A549 (cell line): Measurements from ENCODE around the gene CIB4. TPM values are rescaled to one million over a fixed set of nuclear protein-coding genes. Genes with fewer than 3 reads are reported as not detected.

Experiments
- ATAC-seq, 2 experiments: fragments of 200-7000 bp in 1 of 2; fragments of >200 bp in 1 of 2; cut with Nextera tagmentation in 1 of 2; cut with Tn5 transposase in 1 of 2; 3 replicates each; pipeline versions ENCODE4 v1.8.0 to v1.9.1; 2018 to 2020; ENCODE audit warnings: mild to moderate bottlenecking in 1 of 2, moderate library complexity in 1 of 2
- CTCF ChIA-PET: fragments of 300-600 bp; sonication (Branson Sonifier 250); formaldehyde crosslinking; extraction: SDS; loops from one replicate; lab custom pipeline; 2021; ENCODE audit warnings: antibody characterized with exemption, inconsistent platforms; lab: Yijun Ruan, JAX
- POLR2A ChIA-PET: fragments of 350-600 bp; formaldehyde crosslinking; extraction: SDS; loops from one replicate; lab custom pipeline; 2021; ENCODE audit warnings: antibody characterized with exemption, inconsistent platforms; lab: Yijun Ruan, JAX
- DNase-seq, 2 experiments: peaks; one replicate each; pipeline versions ENCODE4 v3.0.0 to v3.0.0-alpha.2; 2011 to 2016; ENCODE audit warnings: low read depth in 1 of 2, low spot score in 1 of 2
- FAIRE-seq: peaks from 2 replicates; lab custom pipeline; 2011; peaks lifted over from hg19 to GRCh38; lab: Jason Lieb, UNC
- H3K27ac ChIP-seq, 2 experiments: fragments of >200 bp; sonication (Bioruptor Twin); formaldehyde crosslinking; 3 replicates each; pipeline ENCODE4 v1.5.1; 2016 to 2017
- H3K4me1 ChIP-seq: fragments of >200 bp; sonication (Bioruptor Twin); formaldehyde crosslinking; 3 replicates; pipeline ENCODE4 v1.6.1; 2016
- H3K4me2 ChIP-seq: fragments of >200 bp; sonication (Bioruptor Twin); formaldehyde crosslinking; 3 replicates; pipeline ENCODE4 v1.6.1; 2016
- H3K4me3 ChIP-seq: fragments of >200 bp; sonication (Bioruptor Twin); formaldehyde crosslinking; 3 replicates; pipeline ENCODE4 v1.5.1; 2016
- H3K9me3 ChIP-seq: fragments of >200 bp; sonication (Bioruptor Twin); formaldehyde crosslinking; 3 replicates; pipeline ENCODE4 v1.6.1; 2016
- ATOH8 ChIP-seq: fragments of 250-450 bp; sonication (Bioruptor Pico); IDR thresholded peaks from 2 replicates; pipeline ENCODE4 v1.5.0; 2020; ENCODE audit warnings: low read depth, mild to moderate bottlenecking, moderate library complexity
- CBX8 ChIP-seq: fragments of 200-600 bp; sonication (generic); IDR thresholded peaks from 2 replicates; pipeline ENCODE4 v1.6.1; 2016
- EHF ChIP-seq: fragments of 250-450 bp; sonication (Bioruptor Pico); IDR thresholded peaks from 2 replicates; pipeline ENCODE4 v1.5.0; 2020; ENCODE audit warnings: mild to moderate bottlenecking
- EHMT2 ChIP-seq: fragments of 200-600 bp; sonication (generic); IDR thresholded peaks from 2 replicates; pipeline ENCODE4 v1.6.1; 2016; ENCODE audit warnings: antibody characterized with exemption, low read depth, mild to moderate bottlenecking, moderate library complexity
- ELK1 ChIP-seq: fragments of 150-350 bp; IDR thresholded peaks from 2 replicates; pipeline ENCODE4 v1.6.1; 2014; ENCODE audit warnings: low read depth, mild to moderate bottlenecking, low read length
- ESRRA ChIP-seq: fragments of 150-350 bp; IDR thresholded peaks from 2 replicates; pipeline ENCODE4 v1.6.1; 2014; ENCODE audit warnings: mild to moderate bottlenecking, low read length, borderline replicate concordance
- GATA3 ChIP-seq: IDR thresholded peaks from 2 replicates; pipeline ENCODE4 v1.6.1; 2012; ENCODE audit warnings: borderline replicate concordance
- HDAC2 ChIP-seq: fragments of 200-600 bp; sonication (generic); IDR thresholded peaks from 2 replicates; pipeline ENCODE4 v1.6.1; 2016
- MAFK ChIP-seq: fragments of 450-650 bp; IDR thresholded peaks from 2 replicates; pipeline ENCODE4 v1.6.1; 2014; ENCODE audit not compliant: partially characterized antibody
- MAZ ChIP-seq: fragments of 150-350 bp; IDR thresholded peaks from 2 replicates; pipeline ENCODE4 v1.6.1; 2014; ENCODE audit warnings: antibody characterized with exemption, low read depth, low read length, borderline replicate concordance
- MYC ChIP-seq: IDR thresholded peaks from 2 replicates; pipeline ENCODE4 v1.6.1; 2012; ENCODE audit warnings: mild to moderate bottlenecking, inconsistent platforms, low read length, improper control_type of control experiment, borderline replicate concordance
- NR3C1 ChIP-seq: fragments of >200 bp; sonication (Bioruptor Twin); formaldehyde crosslinking; IDR thresholded peaks from 3 replicates; pipeline ENCODE4 v1.6.1; 2017
- POLR2AphosphoS2 ChIP-seq: conservative IDR thresholded peaks from 2 replicates; pipeline ENCODE4 v1.6.1; 2012; ENCODE audit warnings: low read length, improper control_type of control experiment, inconsistent platforms
- REST ChIP-seq: fragments of 200-600 bp; sonication (generic); IDR thresholded peaks from 2 replicates; pipeline ENCODE4 v1.6.1; 2016; ENCODE audit warnings: antibody characterized with exemption, mild to moderate bottlenecking, moderate library complexity
- SMC3 ChIP-seq: fragments of >200 bp; sonication (Bioruptor Twin); formaldehyde crosslinking; IDR thresholded peaks from 3 replicates; pipeline ENCODE4 v1.6.1; 2018; ENCODE audit warnings: inconsistent platforms
- SREBF2 ChIP-seq: fragments of 450-650 bp; IDR thresholded peaks from 2 replicates; pipeline ENCODE4 v1.6.1; 2014; ENCODE audit warnings: mild to moderate bottlenecking, moderate library complexity
- TFCP2L1 ChIP-seq: fragments of 250-450 bp; sonication (Bioruptor Pico); IDR thresholded peaks from 2 replicates; pipeline ENCODE4 v1.5.0; 2021; ENCODE audit warnings: mild to moderate bottlenecking
- ZNF302 ChIP-seq: fragments of 250-450 bp; sonication (Bioruptor Pico); IDR thresholded peaks from 2 replicates; pipeline ENCODE4 v1.9.0; 2021; ENCODE audit warnings: inconsistent platforms, mild to moderate bottlenecking, moderate library complexity
- WGBS: methylation state at CpG from one replicate; pipeline ENCODE4 v1.1.6; 2017; ENCODE audit errors: missing lambda C conversion rate; 5-methylcytosine and 5-hydroxymethylcytosine counted together
- polyA plus RNA-seq, 4 experiments: library from polyadenylated mRNA; depleted of rRNA in 3 of 4; stranded (reverse); fragments of >200 nt; fragmentation: RNase III in 1 of 4; extraction: RNeasy Plus Mini Kit Qiagen cat#74134 plus additional on column Dnase treatment in 1 of 4; gene quantifications; 2 replicates in 3 of 4; 3 replicates in 1 of 4; pipeline ENCODE4 v1.2.3, GENCODE V29; 2011 to 2017
- TF ChIP-seq, protein P1 (sequence below): fragments of >200 bp; sonication (Bioruptor Twin); formaldehyde crosslinking; IDR thresholded peaks from 3 replicates; pipeline ENCODE4 v1.6.1; 2016

The CIB4 gene
- polyA plus RNA-seq, 2 of the 4 experiments (the other 2 are of a cell fraction): 0.30 to 1.0 TPM

DNA sequence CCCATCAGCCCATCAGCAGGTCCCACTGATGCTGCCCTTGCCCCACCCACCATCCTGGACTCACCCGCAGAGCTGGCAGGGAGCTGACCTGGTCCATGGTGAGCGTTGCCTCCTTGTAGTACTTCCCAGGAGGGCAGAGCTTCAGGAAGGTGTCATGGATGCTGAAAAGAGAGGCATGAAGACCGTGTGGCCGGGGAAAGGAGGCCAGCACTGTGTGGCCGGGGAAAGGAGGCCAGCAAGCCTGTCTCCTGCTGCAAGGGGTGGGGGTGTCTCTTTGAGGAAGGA is 11.9 kb downstream of the CIB4 start (continued):
- no peak for TF ChIP-seq REST
- TF ChIP-seq ELK1: no peak

DNA sequence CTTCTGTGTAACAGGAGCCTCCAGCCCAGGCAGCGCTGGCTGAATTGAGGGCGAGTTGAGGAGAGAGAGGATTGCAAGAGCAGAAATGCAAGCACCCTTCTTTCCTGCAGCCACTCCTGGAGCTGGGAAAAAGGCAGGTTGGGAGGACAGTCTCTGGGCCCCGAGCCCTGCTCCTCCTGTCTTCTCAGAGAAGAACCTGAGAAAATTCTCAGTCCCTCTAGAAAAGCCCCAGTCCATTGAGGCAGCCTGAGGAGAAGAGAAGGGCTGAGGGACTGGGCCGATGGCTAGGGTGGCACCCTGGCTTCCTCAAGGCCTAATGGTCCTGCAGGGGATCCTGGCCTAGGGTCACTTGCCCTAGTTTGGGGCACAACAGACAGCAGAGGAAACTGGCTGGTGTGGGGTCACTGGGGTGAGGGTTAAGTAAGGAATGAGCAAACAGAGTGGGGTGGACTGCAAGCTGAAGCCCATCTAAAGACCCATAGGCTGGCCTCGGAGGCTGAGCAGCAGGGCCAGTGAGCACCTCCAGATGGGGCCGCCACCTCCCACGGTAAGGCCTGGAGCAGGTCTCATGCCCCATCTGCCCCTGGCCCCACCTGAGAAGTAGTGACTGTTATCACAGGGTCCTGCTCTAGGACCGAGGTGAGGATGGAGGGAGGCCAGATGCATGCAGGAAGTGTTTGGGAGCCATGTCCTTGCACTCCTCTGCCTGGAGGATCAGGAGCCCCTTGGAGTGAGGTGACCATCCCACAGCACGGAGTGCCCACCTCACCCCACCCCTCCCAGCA is 12.4 kb downstream of the CIB4 start:
- 77% methylated on average over 8 of the region's 9 CpGs for WGBS
- Histone ChIP-seq H3K4me1 (peaks cover 15% of the 10 kb centered on the region), H3K27ac (peak overlapping the region in 1 of 2 experiments; percentile 61; a peak in 1 of 6 replicates), H3K4me3 (no peak overlapping the region), H3K4me2 (no peak overlapping the region)
- DNase-seq (no peak), ATAC-seq (no peak), FAIRE-seq (no peak)
- ChIA-PET CTCF (interaction anchor here (0.7 to 3.8 kb wide), 4 partner anchors 23 to 117 kb away, joined by 3 to 16 read pairs (median 4); no protein-coding TSS in a partner anchor), POLR2A (interaction anchor here (0.7 kb wide), 1 partner anchor 95 kb away, joined by 4 read pairs; no protein-coding TSS in a partner anchor)
- TF ChIP-seq GATA3 (no peak), EHMT2 (no peak), ZNF302 (CRISPR knock-in tag) (no peak), MYC (no peak), ESRRA (no peak), HDAC2 (no peak), CBX8 (no peak), MAZ (no peak), MAFK (no peak), TFCP2L1 (CRISPR knock-in tag) (no peak), EHF (CRISPR knock-in tag) (no peak), SREBF2 (no peak), NR3C1 (no peak), POLR2AphosphoS2 (no peak), SMC3 (no peak), ATOH8 (CRISPR knock-in tag) (no peak)
- TF ChIP-seq, protein P1, sequence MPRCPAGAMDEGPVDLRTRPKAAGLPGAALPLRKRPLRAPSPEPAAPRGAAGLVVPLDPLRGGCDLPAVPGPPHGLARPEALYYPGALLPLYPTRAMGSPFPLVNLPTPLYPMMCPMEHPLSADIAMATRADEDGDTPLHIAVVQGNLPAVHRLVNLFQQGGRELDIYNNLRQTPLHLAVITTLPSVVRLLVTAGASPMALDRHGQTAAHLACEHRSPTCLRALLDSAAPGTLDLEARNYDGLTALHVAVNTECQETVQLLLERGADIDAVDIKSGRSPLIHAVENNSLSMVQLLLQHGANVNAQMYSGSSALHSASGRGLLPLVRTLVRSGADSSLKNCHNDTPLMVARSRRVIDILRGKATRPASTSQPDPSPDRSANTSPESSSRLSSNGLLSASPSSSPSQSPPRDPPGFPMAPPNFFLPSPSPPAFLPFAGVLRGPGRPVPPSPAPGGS: no peak
- TF ChIP-seq, all 56 proteins: peak for 0
- peaks cover 4% of the 10 kb centered on the region; the same call in 1 of the 3 replicates for H3K9me3 ChIP-seq
